Measurements from ENCODE around the gene REX1BD.

REX1BD gene

GRCh38 chr19:18610556-18611326, 22.1 kb downstream of the REX1BD start:
- Histone ChIP-seq H3K36me3 (replicated peaks) (no peaks in the 10 kb centered on the region), H3K27ac (no peak overlapping the region), H3K27me3 (replicated peaks) (peaks cover 88% of the 10 kb centered on the region), H3K4me3 (ENCODE audit: low read depth, low read length) (no peak overlapping the region)
- in situ Hi-C loops (cut with HindIII; ENCODE audit: low pct_ligation_motif_present, low sequenced_read_pairs): no loop called here
- DNase-seq: no peak
- TF ChIP-seq, protein P1, sequence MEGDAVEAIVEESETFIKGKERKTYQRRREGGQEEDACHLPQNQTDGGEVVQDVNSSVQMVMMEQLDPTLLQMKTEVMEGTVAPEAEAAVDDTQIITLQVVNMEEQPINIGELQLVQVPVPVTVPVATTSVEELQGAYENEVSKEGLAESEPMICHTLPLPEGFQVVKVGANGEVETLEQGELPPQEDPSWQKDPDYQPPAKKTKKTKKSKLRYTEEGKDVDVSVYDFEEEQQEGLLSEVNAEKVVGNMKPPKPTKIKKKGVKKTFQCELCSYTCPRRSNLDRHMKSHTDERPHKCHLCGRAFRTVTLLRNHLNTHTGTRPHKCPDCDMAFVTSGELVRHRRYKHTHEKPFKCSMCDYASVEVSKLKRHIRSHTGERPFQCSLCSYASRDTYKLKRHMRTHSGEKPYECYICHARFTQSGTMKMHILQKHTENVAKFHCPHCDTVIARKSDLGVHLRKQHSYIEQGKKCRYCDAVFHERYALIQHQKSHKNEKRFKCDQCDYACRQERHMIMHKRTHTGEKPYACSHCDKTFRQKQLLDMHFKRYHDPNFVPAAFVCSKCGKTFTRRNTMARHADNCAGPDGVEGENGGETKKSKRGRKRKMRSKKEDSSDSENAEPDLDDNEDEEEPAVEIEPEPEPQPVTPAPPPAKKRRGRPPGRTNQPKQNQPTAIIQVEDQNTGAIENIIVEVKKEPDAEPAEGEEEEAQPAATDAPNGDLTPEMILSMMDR (IDR thresholded peaks at IDR 0.05; ENCODE audit: low read depth, low read length, missing control alignments): no peak

DNA sequence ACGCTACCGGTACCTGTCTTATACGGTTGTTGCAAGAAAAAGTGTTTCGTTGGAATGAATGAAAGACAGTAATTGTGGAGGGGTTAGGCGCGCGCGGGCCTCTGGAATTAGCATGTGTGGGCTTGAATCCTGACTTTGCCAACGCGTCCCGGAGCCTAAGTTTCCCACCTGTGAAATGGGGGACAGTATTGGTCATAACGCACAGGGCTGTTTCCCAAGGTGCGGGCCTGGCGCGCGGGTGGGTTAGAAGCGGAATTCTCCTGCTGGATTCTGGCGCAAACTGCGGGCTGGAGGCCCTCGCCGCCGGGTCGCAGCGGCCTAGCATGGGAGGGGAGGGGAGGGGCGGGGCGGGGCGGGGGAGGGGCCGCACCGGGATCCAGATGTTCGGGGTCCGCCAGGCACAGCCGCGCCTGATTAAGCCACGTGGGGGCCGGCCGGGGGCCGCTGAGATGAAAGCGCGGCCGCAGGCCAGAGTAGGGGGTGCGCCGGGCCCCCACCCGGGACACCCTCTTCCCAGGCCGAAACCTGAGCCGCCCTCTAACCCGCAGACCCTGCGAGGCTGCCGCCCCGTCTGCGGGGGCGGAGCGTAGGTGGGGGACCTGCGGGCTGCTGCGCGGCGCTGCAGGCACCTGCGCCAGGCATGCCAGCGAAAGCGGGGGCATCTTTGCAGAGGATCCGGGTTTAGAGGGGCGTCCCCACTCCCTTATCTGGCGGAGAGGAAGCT, 22.9 kb downstream of the REX1BD start:
- Histone ChIP-seq H3K36me3 (replicated peaks) (no peaks in the 10 kb centered on the region), H3K27ac (no peak overlapping the region), H3K4me3 (ENCODE audit: low read depth, low read length) (no peak overlapping the region), H3K27me3 (replicated peaks) (peaks cover 82% of the 10 kb centered on the region)
- DNase-seq: no peak
- TF ChIP-seq, protein P1 (IDR thresholded peaks at IDR 0.05; ENCODE audit: low read depth, low read length, missing control alignments): no peak
- in situ Hi-C loops (cut with HindIII; ENCODE audit: low pct_ligation_motif_present, low sequenced_read_pairs): no loop called here

DNA sequence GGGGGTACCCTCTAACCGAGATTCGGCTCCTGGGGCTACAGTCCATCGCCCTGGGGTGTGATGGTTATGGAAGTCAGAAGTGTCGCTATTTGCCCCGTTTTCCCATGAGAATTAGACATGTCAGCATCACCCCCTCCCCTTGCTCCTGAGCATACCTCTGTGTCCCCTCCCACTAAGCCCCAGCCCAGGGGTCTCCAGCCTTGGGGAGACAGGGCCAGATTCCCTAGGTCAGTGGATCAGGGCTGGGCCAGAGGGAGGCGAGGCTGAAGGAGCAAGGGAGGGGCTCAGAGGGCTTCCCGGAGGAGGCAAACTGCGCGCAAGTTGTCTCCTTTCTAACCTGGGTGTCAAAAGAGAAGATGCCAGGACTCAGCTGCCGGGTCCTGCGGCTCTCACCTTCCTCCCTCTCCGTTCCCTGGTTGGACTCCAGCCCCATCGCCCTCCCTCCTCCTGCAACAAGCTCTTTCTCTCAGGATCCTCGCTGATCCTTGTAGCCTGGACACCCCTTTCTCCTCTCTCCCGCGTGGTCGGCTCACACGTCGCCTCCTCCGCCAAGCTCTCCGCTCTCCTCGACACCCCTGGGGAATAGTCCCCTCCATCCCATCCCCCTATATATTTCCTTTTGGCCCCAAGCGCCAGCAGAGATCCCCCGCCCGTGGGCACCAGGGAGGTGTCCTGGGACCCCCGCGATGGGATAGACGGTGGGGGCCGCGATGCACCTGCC, 23.6 kb downstream of the REX1BD start:
- TF ChIP-seq, protein P1 (IDR thresholded peaks at IDR 0.05; ENCODE audit: low read depth, low read length, missing control alignments): no peak
- Histone ChIP-seq H3K27ac (no peak overlapping the region), H3K27me3 (replicated peaks) (peaks cover 79% of the 10 kb centered on the region), H3K4me3 (ENCODE audit: low read depth, low read length) (peak overlapping the region; percentile 30), H3K36me3 (replicated peaks) (no peaks in the 10 kb centered on the region)
- no peak for DNase-seq
- in situ Hi-C loops (cut with HindIII; ENCODE audit: low pct_ligation_motif_present, low sequenced_read_pairs): no loop called here

- Histone ChIP-seq H3K4me3 (ENCODE audit: low read depth, low read length) (peak within 1 kb of the TSS; percentile 30), H3K36me3 (replicated peaks) (no peaks in the 10 kb centered on the region), H3K27me3 (replicated peaks) (peaks cover 71% of the 10 kb centered on the region), H3K27ac (no peak within 1 kb of the TSS)
- DNase-seq: no peak
- TF ChIP-seq, protein P1 (IDR thresholded peaks at IDR 0.05; ENCODE audit: low read depth, low read length, missing control alignments): no peak
- in situ Hi-C loops (cut with HindIII; ENCODE audit: low pct_ligation_motif_present, low sequenced_read_pairs): no loop called here
Observed at GRCh38 chr19:18612772-18613588, 24.4 kb downstream of the REX1BD start, which contains the start of gene TMEM59L. TSS of gene TMEM59L (plus strand) at chr19:18612870. CDS start at chr19:18612959, 89 bp downstream.

DNA sequence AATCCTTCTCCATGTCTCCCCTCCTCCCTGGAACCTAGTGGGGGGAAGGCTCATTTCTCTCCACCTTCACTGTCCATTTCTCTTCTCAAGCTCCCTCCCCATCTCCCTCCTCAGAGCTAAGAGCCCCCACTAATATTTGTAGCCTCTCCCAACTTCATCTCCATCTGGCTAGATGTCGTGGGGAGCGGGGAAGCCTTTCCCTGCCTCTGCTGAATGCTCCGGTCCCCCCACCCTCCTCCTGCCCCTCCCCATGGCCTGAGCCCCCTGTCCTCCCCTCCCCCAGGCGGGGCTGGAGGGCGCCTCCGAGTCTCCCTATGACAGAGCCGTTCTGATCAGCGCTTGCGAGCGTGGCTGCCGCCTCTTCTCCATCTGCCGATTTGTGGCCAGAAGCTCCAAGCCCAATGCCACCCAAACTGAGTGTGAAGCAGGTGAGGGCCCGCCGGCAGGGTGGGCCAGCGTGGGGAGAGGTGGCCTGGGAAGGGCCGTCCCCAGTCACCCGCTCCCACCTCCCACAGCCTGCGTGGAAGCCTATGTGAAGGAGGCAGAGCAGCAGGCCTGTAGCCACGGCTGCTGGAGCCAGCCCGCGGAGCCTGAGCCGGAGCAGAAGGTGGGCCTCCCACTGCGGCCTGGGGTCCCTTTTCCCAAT, 25.1 kb downstream of the REX1BD start:
- TF ChIP-seq, protein P1 (IDR thresholded peaks at IDR 0.05; ENCODE audit: low read depth, low read length, missing control alignments): no peak
- Histone ChIP-seq H3K4me3 (ENCODE audit: low read depth, low read length) (no peak overlapping the region), H3K27ac (no peak overlapping the region), H3K27me3 (replicated peaks) (peaks cover 64% of the 10 kb centered on the region), H3K36me3 (replicated peaks) (no peaks in the 10 kb centered on the region)
- no peak for DNase-seq
- in situ Hi-C loops (cut with HindIII; ENCODE audit: low pct_ligation_motif_present, low sequenced_read_pairs): no loop called here
